HepG2 (cell line): ENCODE measurements around the gene SETD7.

Experiments
- RNF2 ChIP-seq: fragments of 450-650 bp; conservative IDR thresholded peaks from 2 replicates; pipeline ENCODE4 v1.6.1; 2016; ENCODE audit warnings: low read depth
- SUZ12 ChIP-seq: fragments of 150-350 bp; IDR thresholded peaks from 2 replicates; pipeline ENCODE4 v1.6.1; 2014; ENCODE audit warnings: low read depth, low read length

GRCh38 chr4:139470997-139471665, 84.9 kb downstream of the SETD7 start:
- TF ChIP-seq SUZ12 (no peak), RNF2 (no peak)
